IPS-18a (cell line): ENCODE data around the gene DNM1.

Source experiments
- H3K27ac ChIP-seq: one replicate; pipeline ENCODE4 v1.5.1; 2013; ENCODE audit warnings: low read length
- H3K27me3 ChIP-seq: one replicate; pipeline ENCODE4 v1.6.1; 2013; ENCODE audit warnings: mild to moderate bottlenecking, low read length; ENCODE audit not compliant: control insufficient read depth, insufficient read depth
- H3K36me3 ChIP-seq: one replicate; pipeline ENCODE4 v1.6.1; 2013; ENCODE audit warnings: low read depth, low read length; ENCODE audit not compliant: control insufficient read depth
- H3K4me1 ChIP-seq: one replicate; pipeline ENCODE4 v1.6.1; 2013; ENCODE audit warnings: low read depth, low read length; ENCODE audit not compliant: control insufficient read depth
- H3K4me3 ChIP-seq: one replicate; pipeline ENCODE4 v1.5.1; 2013; ENCODE audit warnings: low read length
- H3K9ac ChIP-seq: one replicate; pipeline ENCODE4 v1.6.1; 2013; ENCODE audit warnings: mild to moderate bottlenecking, low read length, moderate library complexity
- H3K9me3 ChIP-seq: one replicate; pipeline ENCODE4 v1.6.1; 2013; ENCODE audit warnings: low read depth, low read length; ENCODE audit not compliant: control insufficient read depth

DNM1 gene

DNA sequence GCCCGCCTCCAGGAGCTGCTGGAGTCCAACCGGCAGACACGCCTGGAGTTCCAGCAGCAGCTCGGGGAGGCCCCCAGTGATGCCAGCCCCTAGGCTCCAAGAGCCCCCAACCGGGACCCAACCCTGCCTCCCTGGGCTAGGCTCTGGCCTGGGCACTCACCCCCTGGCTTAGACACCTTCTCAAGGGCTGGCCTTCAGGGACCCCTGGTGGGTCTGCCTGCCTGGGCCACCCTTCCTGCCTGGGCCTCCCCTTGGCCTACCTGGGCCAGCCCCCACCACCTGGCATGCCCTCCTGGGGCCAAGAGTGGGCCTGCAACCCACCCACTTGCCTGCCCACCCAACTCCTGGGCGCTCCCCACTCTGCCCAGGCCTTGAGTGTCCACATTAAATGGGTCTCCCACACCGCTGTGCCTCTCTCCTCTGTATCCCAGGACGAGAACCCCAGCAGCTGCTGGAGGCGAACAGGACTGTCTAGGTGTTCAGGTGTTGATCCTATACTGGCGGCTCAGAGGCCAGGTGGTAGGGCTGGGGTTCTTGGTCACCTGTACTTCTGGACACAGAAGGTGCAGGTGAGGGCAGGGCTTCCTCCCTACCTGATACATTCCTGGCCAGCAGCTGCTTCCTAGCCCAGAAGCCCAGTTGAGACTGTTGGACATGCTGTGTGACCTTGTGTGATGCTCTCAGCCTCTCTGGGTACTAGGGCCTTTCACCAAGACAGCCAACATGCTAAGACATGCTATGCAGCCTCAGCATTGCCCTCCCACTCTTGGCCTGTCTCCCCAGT lies 39.5 kb upstream of the DNM1 start:
- H3K9me3 ChIP-seq, result no peaks in the 10 kb centered on the region
- peaks cover 5% of the 10 kb centered on the region for H3K4me1 ChIP-seq
- no peak overlapping the region for H3K4me3 ChIP-seq
- no peak overlapping the region for H3K9ac ChIP-seq
- no peak overlapping the region for H3K27ac ChIP-seq
- peaks cover 39% of the 10 kb centered on the region for H3K36me3 ChIP-seq
- no peaks in the 10 kb centered on the region for H3K27me3 ChIP-seq

DNA sequence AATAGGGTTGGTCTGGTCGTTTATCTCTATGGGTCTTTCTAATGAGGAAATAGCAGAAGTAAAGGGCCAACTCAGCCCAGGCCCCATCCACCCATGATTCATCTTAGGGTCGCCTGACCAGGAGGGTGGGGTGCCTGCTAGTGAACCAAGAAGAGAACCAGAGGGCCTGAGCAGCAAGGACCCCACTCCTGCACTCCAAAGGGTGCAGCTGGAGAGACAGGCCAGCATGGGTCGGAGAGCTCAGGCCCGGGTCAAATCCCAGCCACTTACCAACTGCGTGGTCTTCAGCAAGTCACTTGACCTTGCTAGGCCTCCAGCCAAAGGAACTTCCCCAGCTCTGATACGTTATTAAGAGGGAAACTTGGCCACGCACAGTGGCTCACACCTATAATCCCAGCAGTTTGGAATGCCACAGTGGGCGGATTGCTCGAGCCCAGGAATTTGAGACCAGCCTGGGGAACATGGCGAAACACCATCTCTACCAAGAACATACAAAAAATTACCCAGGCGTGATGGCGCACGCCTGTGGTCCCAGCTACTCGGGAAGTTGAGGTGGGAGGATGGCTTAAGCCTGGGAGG lies 38.8 kb upstream of the DNM1 start:
- H3K9ac ChIP-seq, result no peak overlapping the region

DNA sequence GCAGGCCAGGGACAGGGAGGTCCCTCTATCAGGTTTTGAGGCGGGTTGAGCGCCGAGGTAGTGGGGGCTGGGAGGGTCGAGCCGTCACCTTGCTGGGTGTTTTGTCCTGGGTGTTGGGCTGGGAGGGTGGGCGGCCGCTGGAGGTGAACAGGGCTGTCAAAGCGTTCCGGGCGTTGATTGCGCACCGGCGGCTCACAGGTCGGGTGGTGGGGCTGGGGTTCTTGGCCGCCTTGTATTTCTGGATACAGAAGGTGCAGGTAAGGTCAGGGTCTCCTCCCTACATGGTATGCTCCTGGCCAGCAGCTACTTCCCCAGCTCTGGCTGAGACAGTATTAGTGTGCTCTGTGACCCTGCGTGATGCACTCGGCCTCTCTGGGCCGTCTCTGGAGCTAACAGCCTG lies 37.0 kb upstream of the DNM1 start:
- Histone ChIP-seq H3K36me3 (peaks cover 51% of the 10 kb centered on the region), H3K9me3 (no peaks in the 10 kb centered on the region), H3K4me3 (no peak overlapping the region), H3K27me3 (no peaks in the 10 kb centered on the region), H3K27ac (no peak overlapping the region), H3K9ac (no peak overlapping the region), H3K4me1 (no peaks in the 10 kb centered on the region)

More for the DNA sequence above, 38.8 kb upstream of the DNM1 start:
- Histone ChIP-seq H3K4me1 (peaks cover 5% of the 10 kb centered on the region), H3K4me3 (no peak overlapping the region), H3K27me3 (no peaks in the 10 kb centered on the region), H3K27ac (no peak overlapping the region), H3K36me3 (peaks cover 44% of the 10 kb centered on the region), H3K9me3 (no peaks in the 10 kb centered on the region)

DNA sequence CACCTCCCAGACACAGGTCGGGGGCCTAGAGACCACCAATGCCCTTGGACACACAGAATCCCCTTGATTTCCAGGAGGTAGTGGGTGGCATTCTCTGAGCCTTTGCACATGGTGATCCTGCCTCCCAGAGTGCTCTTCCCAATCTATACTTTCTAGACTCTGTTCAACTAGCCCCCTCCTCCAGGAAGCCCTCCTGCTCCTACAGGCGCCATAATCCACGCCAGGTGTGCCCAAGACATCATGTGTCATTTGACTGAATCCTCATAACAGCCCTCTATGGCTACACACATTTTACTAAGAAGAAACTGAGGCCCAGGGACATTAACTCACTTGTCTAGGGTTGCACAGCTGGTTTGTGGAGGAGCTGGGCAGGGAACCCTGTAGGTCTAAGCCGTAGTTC lies 36.0 kb upstream of the DNM1 start:
- no peak overlapping the region for H3K9ac ChIP-seq
- H3K36me3 ChIP-seq, result peaks cover 49% of the 10 kb centered on the region
- H3K4me1 ChIP-seq, result no peaks in the 10 kb centered on the region
- H3K27ac ChIP-seq, result no peak overlapping the region
- H3K9me3 ChIP-seq, result no peaks in the 10 kb centered on the region
- H3K4me3 ChIP-seq, result no peak overlapping the region
- no peaks in the 10 kb centered on the region for H3K27me3 ChIP-seq

DNA sequence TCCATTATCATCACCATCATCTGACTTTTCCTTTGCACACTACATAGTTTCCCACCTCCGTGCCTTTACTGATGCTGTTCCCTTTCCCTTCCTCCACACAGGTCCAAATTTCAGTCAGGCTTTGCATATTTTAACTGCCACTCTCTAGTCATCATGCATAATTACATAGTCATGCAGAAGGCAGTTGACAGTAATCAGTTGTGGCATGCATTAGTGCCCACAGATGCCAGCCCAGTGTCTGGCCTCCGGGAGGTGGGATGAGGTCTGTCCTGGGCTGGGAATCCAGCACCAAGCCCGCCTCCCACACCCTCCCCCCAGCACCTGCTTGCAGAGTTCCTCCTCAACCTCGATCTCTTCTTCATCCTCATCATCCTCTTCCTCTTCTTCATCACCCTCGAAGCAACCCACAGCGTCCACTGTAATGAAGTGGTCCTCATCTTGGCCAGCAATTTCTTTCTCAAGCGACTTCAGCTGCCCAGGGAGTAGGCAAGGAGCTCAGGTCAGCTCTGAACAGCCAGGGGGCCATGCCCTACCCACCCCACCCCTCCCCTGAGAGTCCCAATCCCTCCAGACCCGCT lies 34.4 kb upstream of the DNM1 start:
- Histone ChIP-seq H3K27me3 (no peaks in the 10 kb centered on the region), H3K9me3 (no peaks in the 10 kb centered on the region), H3K9ac (no peak overlapping the region), H3K36me3 (peaks cover 39% of the 10 kb centered on the region), H3K4me3 (no peak overlapping the region), H3K27ac (no peak overlapping the region), H3K4me1 (no peaks in the 10 kb centered on the region)

DNA sequence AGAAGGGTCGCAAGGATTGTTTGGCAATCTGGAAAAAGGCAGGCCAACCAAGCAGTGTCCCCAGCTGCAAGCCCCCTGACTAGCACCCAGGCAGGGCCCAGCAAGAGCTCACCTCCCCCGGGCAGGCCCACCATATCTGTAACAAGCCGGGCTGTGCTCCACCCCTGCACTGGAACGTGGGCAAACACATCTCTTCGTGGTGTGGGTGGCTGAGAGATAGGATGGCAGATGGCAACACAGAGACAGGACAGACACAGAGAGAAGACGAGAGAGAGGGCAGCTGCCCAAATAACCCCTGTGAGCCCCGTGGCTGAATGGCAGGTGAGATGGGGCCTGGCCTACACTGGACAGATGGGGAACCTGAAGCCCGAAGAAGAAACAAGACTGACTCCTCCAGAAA lies 33.7 kb upstream of the DNM1 start:
- Histone ChIP-seq H3K27me3 (no peaks in the 10 kb centered on the region), H3K4me3 (no peak overlapping the region), H3K9me3 (no peaks in the 10 kb centered on the region), H3K9ac (no peak overlapping the region), H3K4me1 (no peaks in the 10 kb centered on the region), H3K27ac (no peak overlapping the region), H3K36me3 (peaks cover 32% of the 10 kb centered on the region)

DNA sequence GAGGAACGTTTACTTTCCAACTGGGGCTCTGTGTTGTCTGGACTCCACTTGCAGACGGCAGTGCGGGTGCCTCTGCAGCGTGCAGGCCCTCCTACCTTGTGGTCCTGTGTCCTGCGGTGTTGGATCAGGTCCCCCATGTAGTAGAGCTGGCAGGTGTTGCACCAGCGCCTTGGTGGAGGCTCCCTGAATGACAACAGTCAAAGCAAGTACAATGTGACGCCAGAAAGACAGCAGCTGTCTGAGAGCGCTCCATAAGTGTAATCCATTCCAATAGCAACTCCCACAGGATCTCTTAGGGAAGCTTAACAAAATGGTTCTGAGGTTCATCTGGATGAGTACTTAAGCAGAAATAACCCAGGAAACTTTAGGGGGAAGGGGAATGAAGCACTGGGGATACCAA lies 33.3 kb upstream of the DNM1 start:
- no peaks in the 10 kb centered on the region for H3K27me3 ChIP-seq
- no peaks in the 10 kb centered on the region for H3K4me1 ChIP-seq
- H3K27ac ChIP-seq, result no peak overlapping the region
- H3K9ac ChIP-seq, result no peak overlapping the region
- peaks cover 33% of the 10 kb centered on the region for H3K36me3 ChIP-seq
- no peaks in the 10 kb centered on the region for H3K9me3 ChIP-seq
- no peak overlapping the region for H3K4me3 ChIP-seq

DNA sequence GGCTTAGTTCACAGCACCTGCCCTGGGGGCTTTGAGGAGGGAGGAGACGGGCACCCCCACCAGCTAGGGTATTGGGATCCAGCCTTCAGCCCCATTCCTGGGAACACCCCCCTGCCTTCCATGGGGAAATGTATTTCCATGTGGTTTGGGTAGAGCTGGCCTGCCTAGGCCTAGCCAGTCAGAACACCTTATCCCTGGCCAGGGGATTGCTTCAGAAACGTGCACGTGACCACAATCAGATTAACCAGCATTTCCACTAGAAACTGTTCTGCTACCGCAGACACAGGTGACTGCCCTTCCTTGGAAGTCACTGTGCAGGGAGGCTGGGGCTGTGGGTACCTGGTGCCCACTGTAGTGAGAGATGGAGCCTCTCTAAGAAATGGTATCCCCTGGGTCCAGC lies 29.1 kb upstream of the DNM1 start:
- H3K36me3 ChIP-seq, result peaks cover 52% of the 10 kb centered on the region
- no peak overlapping the region for H3K27ac ChIP-seq
- no peaks in the 10 kb centered on the region for H3K9me3 ChIP-seq
- H3K4me3 ChIP-seq, result no peak overlapping the region
- H3K4me1 ChIP-seq, result no peaks in the 10 kb centered on the region
- no peaks in the 10 kb centered on the region for H3K27me3 ChIP-seq
- no peak overlapping the region for H3K9ac ChIP-seq

DNA sequence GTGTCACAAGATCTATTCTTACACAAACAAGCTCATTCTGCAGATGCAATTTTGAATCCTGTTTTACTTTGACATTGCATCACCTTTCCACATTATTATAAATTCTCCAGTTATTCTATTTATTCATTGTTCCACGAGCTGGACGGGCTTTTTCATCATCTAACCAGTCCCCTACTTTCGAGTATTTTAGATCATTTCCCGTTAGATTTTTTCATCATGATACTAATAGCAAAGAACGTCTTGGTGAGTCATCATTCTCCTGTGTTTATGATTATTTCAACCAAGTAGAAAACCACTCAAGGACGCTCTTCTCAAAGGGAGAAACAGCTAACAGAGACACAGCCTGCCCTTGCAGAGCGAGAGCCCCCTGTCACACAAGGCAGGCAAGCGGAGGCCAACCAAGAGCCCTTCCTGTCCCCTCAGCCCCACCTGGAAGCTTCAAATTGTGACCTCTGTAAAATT lies 28.0 kb upstream of the DNM1 start:
- Histone ChIP-seq H3K9me3 (no peaks in the 10 kb centered on the region), H3K27me3 (no peaks in the 10 kb centered on the region), H3K4me1 (no peaks in the 10 kb centered on the region), H3K27ac (no peak overlapping the region), H3K4me3 (no peak overlapping the region), H3K9ac (no peak overlapping the region), H3K36me3 (peaks cover 50% of the 10 kb centered on the region)

DNA sequence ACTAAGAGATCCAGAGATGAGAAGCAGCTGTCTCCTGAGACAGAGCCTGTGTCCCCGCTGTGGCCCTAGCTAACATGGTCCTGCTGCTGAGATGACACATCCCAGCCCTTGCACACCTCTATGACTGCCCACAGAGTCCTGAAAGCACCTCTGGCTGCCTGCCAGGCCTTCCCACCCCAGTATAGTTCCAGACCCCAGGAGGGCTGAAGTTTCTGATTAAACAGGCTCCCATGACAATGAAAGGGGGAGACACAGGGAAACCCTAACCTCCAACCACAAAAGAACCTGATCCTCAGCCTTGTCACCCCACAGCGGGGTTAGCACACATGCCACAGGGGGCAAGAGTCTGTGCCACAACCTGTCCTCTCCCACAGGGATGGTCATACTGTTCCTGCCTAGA lies 27.5 kb upstream of the DNM1 start:
- no peaks in the 10 kb centered on the region for H3K4me1 ChIP-seq
- no peaks in the 10 kb centered on the region for H3K9me3 ChIP-seq
- H3K36me3 ChIP-seq, result peaks cover 55% of the 10 kb centered on the region
- no peak overlapping the region for H3K27ac ChIP-seq
- H3K9ac ChIP-seq, result no peak overlapping the region
- no peak overlapping the region for H3K4me3 ChIP-seq
- no peaks in the 10 kb centered on the region for H3K27me3 ChIP-seq

DNA sequence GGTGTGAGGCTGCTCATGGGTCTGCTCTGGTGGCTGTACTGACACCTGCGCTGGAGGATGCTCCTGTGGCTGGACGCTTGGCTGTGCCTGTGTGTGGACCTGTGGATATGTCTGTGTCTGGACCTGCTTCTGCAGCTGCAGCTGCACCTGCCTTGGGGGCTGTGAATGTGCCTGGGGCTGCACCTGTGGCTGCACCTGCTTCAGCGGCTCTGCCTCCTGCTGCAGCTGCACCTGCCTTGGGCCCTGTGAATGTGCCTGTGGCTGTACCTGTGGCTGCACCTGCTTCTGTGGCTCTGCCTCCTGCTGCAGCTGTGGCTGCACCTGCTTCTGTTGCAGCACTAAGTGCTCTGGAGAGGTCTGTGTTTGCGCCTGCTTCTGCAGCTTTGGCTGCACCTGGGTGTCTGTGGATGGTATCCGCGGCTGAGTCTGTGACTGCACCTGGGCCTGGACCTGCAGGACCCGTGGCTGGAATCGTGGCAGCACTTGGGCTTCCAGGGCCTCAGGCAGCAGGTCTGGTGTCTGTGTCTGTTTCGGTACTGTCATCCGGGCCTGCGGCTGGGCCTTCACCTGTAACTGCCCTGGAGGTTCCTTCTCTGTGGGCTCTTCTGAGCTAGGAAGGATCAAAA lies 24.3 kb upstream of the DNM1 start:
- H3K36me3 ChIP-seq, result peaks cover 56% of the 10 kb centered on the region

More for the DNA sequence above, 24.3 kb upstream of the DNM1 start:
- Histone ChIP-seq H3K27ac (no peak overlapping the region), H3K4me1 (no peaks in the 10 kb centered on the region), H3K9me3 (no peaks in the 10 kb centered on the region), H3K4me3 (no peak overlapping the region), H3K27me3 (no peaks in the 10 kb centered on the region), H3K9ac (no peak overlapping the region)
